Parathyroid adenoma (tissue), 2 donors: ENCODE measurements around the gene LYZ.

Experiments
- H2AFZ ChIP-seq: fragments of 300-600 bp; sonication (generic); one replicate; pipeline ENCODE4 v1.7.0; 2017; ENCODE audit warnings: antibody characterized with exemption, mild to moderate bottlenecking
- H3K27ac ChIP-seq: fragments of 300-600 bp; sonication (generic); one replicate; pipeline ENCODE4 v1.7.0; 2017
- H3K27me3 ChIP-seq: fragments of 300-600 bp; sonication (generic); one replicate; pipeline ENCODE4 v1.7.0; 2017; ENCODE audit warnings: low read length; ENCODE audit not compliant: control insufficient read depth, insufficient read depth
- H3K36me3 ChIP-seq: fragments of 300-600 bp; sonication (generic); one replicate; pipeline ENCODE4 v1.7.0; 2017; ENCODE audit warnings: low read length; ENCODE audit not compliant: control insufficient read depth, insufficient read depth
- H3K4me1 ChIP-seq: fragments of 300-600 bp; sonication (generic); one replicate; pipeline ENCODE4 v1.7.0; 2017; ENCODE audit warnings: control low read depth
- H3K4me2 ChIP-seq: fragments of 300-600 bp; sonication (generic); one replicate; pipeline ENCODE4 v1.7.0; 2017; ENCODE audit warnings: low read length
- H3K4me3 ChIP-seq: fragments of 300-600 bp; sonication (generic); one replicate; pipeline ENCODE4 v1.7.0; 2017; ENCODE audit warnings: low read depth, low read length
- H3K79me2 ChIP-seq: fragments of 300-600 bp; sonication (generic); one replicate; pipeline ENCODE4 v1.7.0; 2017; ENCODE audit warnings: control low read depth
- H3K9ac ChIP-seq: fragments of 300-600 bp; sonication (generic); one replicate; pipeline ENCODE4 v1.7.0; 2017; ENCODE audit warnings: mild to moderate bottlenecking
- H3K9me3 ChIP-seq: fragments of 300-600 bp; sonication (generic); one replicate; pipeline ENCODE4 v1.7.0; 2017; ENCODE audit warnings: low read length; ENCODE audit not compliant: control insufficient read depth
- CTCF ChIP-seq: fragments of 300-600 bp; sonication (generic); IDR thresholded peaks from one replicate; pipeline ENCODE4 v1.7.0; 2017; ENCODE audit warnings: antibody characterized with exemption, mild to moderate bottlenecking
- donor health status: primary hyperparathyroidism.

Gene LYZ

DNA sequence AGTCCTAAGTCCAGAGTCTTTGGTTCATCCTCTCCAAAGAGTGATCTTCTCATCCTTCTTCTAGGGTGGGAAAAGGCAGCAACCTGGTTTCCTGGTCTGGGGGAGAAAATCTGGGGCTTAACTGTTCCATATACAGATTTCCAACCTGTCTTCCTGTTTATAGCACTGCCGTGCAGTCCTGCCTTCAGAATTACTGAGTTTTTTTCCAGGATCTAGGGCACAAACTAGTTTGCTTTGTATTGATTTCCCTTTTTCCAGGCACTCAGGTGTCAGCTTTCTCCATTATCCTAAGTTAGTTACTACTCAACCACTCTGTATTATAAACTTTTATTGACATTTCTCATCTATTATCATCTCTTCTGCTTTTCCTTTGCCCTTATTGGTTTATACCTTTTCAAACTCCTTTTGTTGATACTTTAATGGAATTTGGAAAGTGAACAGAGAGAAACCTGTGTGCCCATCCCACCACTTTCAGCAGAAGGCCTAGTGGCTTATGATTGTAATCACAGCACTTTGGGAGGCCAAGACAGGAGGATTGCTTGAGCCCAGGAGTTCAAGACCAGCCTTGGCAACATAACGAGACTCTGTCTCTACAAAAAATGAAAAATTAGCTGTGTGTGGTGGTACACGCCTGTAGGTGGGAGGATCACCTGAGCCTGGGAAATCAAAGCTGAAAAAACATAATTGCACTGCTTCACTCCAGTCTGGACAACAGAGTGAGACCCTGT lies 4.1 kb upstream of the LYZ start:
- H3K4me2 ChIP-seq: no peak overlapping the region
- no peak for TF ChIP-seq CTCF
- H3K4me3 ChIP-seq: no peak overlapping the region
- H3K27me3 ChIP-seq: no peaks in the 10 kb centered on the region
- no peak overlapping the region for H3K9ac ChIP-seq
- H3K4me1 ChIP-seq: no peaks in the 10 kb centered on the region
- no peak overlapping the region for H3K27ac ChIP-seq
- H2AFZ ChIP-seq: no peak overlapping the region
- H3K9me3 ChIP-seq: no peaks in the 10 kb centered on the region
- H3K36me3 ChIP-seq: no peaks in the 10 kb centered on the region
- H3K79me2 ChIP-seq: no peaks in the 10 kb centered on the region

- Histone ChIP-seq H3K27ac (no peak overlapping the region), H3K4me1 (no peaks in the 10 kb centered on the region), H3K9ac (no peak overlapping the region), H3K4me3 (no peak overlapping the region), H3K9me3 (no peaks in the 10 kb centered on the region), H3K79me2 (no peaks in the 10 kb centered on the region), H2AFZ (no peak overlapping the region), H3K27me3 (no peaks in the 10 kb centered on the region), H3K4me2 (no peak overlapping the region), H3K36me3 (no peaks in the 10 kb centered on the region)
- no peak for TF ChIP-seq CTCF
Measured at GRCh38 chr12:69345077-69345476, 3.1 kb upstream of the LYZ start.

- H3K27ac ChIP-seq: no peak overlapping the region
- H3K4me2 ChIP-seq: no peak overlapping the region
- no peaks in the 10 kb centered on the region for H3K36me3 ChIP-seq
- H3K9me3 ChIP-seq: no peaks in the 10 kb centered on the region
- no peaks in the 10 kb centered on the region for H3K27me3 ChIP-seq
- no peak overlapping the region for H2AFZ ChIP-seq
- no peak overlapping the region for H3K4me3 ChIP-seq
- H3K4me1 ChIP-seq: no peaks in the 10 kb centered on the region
- H3K9ac ChIP-seq: no peak overlapping the region
- TF ChIP-seq CTCF: no peak
- no peaks in the 10 kb centered on the region for H3K79me2 ChIP-seq
Measured at GRCh38 chr12:69345742-69346141, 2.4 kb upstream of the LYZ start.

- no peak for TF ChIP-seq CTCF
- Histone ChIP-seq H3K79me2 (no peaks in the 10 kb centered on the region), H3K4me3 (no peak overlapping the region), H3K27me3 (no peaks in the 10 kb centered on the region), H3K9me3 (no peaks in the 10 kb centered on the region), H3K36me3 (no peaks in the 10 kb centered on the region), H2AFZ (no peak overlapping the region), H3K4me1 (no peaks in the 10 kb centered on the region), H3K4me2 (no peak overlapping the region), H3K9ac (no peak overlapping the region), H3K27ac (no peak overlapping the region)
Measured at GRCh38 chr12:69350002-69350626, 1.9 kb downstream of the LYZ start.

DNA sequence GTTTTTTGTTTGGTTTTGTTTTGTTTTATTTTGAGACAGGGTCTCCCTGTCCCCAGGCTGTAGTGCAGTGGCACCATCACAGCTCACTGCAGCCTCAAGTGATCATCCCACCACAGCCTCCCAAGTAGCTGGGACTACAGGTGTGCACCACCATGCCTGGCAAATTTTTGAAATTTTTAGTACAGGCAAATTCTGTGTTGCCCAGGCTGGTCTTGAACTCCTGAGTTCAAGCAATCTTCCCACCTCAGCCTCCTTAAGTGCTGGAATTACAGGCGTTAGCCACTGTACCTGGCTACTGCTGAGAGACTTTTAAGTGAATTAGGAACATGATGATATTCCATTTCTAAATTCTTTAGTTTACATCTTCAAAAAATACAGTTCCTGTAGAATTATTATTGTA lies 2.6 kb downstream of the LYZ start:
- no peaks in the 10 kb centered on the region for H3K4me1 ChIP-seq
- H3K4me2 ChIP-seq: no peak overlapping the region
- TF ChIP-seq CTCF: no peak
- H2AFZ ChIP-seq: no peak overlapping the region
- H3K9me3 ChIP-seq: no peaks in the 10 kb centered on the region
- H3K79me2 ChIP-seq: no peaks in the 10 kb centered on the region
- H3K9ac ChIP-seq: no peak overlapping the region
- no peaks in the 10 kb centered on the region for H3K36me3 ChIP-seq
- H3K27ac ChIP-seq: no peak overlapping the region
- H3K4me3 ChIP-seq: no peak overlapping the region
- H3K27me3 ChIP-seq: no peaks in the 10 kb centered on the region
